MM.1S (cell line): ENCODE data around the gene IL10.

Experiments used
- DNase-seq: peaks from one replicate; pipeline ENCODE4 v3.0.0-alpha.2; 2015
- H2AFZ ChIP-seq: fragments of 300-600 bp; sonication (generic); 2 replicates; pipeline ENCODE4 v1.6.0; 2016; ENCODE audit warnings: antibody characterized with exemption, low read length
- H3F3A ChIP-seq: fragments of 300-600 bp; sonication (generic); 2 replicates; pipeline ENCODE4 v1.6.1; 2016; ENCODE audit warnings: mild to moderate bottlenecking, antibody characterized with exemption, low read length, moderate library complexity, mixed read lengths; ENCODE audit not compliant: insufficient read depth
- H3K27ac ChIP-seq: fragments of 300-600 bp; sonication (generic); 2 replicates; pipeline ENCODE4 v1.5.1; 2016; ENCODE audit warnings: mild to moderate bottlenecking, low read length
- H3K27me3 ChIP-seq: fragments of 300-600 bp; sonication (generic); replicated peaks from 2 replicates; pipeline ENCODE4 v1.6.0; 2016; ENCODE audit warnings: low read length; ENCODE audit not compliant: insufficient read depth
- H3K36me3 ChIP-seq: fragments of 300-600 bp; sonication (generic); replicated peaks from 2 replicates; pipeline ENCODE4 v1.6.1; 2016; ENCODE audit warnings: mild to moderate bottlenecking, low read length, mixed read lengths; ENCODE audit not compliant: insufficient read depth
- H3K4me1 ChIP-seq: fragments of 300-600 bp; sonication (generic); 2 replicates; pipeline ENCODE4 v1.6.1; 2016; ENCODE audit warnings: low read length, mixed read lengths
- H3K4me2 ChIP-seq: fragments of 300-600 bp; sonication (generic); 2 replicates; pipeline ENCODE4 v1.6.0; 2016; ENCODE audit warnings: low read depth, low read length
- H3K4me3 ChIP-seq: fragments of 300-600 bp; sonication (generic); 2 replicates; pipeline ENCODE4 v1.5.1; 2016; ENCODE audit warnings: low read length, mixed read lengths
- H3K79me2 ChIP-seq: fragments of 300-600 bp; sonication (generic); 2 replicates; pipeline ENCODE4 v1.6.1; 2016; ENCODE audit warnings: mixed run types, low read length, mixed read lengths
- H3K9ac ChIP-seq: fragments of 300-600 bp; sonication (generic); 2 replicates; pipeline ENCODE4 v1.6.1; 2016; ENCODE audit warnings: low read length, mixed read lengths
- H3K9me2 ChIP-seq: fragments of 300-600 bp; sonication (generic); replicated peaks from 2 replicates; pipeline ENCODE4 v1.6.1; 2016; ENCODE audit warnings: mild to moderate bottlenecking, low read length, mixed read lengths; ENCODE audit not compliant: insufficient read depth
- H3K9me3 ChIP-seq: fragments of 300-600 bp; sonication (generic); replicated peaks from 2 replicates; pipeline ENCODE4 v1.6.1; 2016; ENCODE audit warnings: mild to moderate bottlenecking, low read length, mixed read lengths; ENCODE audit not compliant: insufficient read depth
- H4K20me1 ChIP-seq: fragments of 300-600 bp; sonication (generic); 2 replicates; pipeline ENCODE4 v1.6.1; 2016; ENCODE audit warnings: mild to moderate bottlenecking, low read length, moderate library complexity, mixed read lengths; ENCODE audit not compliant: insufficient read depth
- EZH2 ChIP-seq: fragments of 300-600 bp; sonication (generic); optimal IDR thresholded peaks from 2 replicates; pipeline ENCODE3; 2017; ENCODE audit warnings: low read depth, mild to moderate bottlenecking, antibody characterized with exemption, low read length, mixed read lengths
- EZH2phosphoT487 ChIP-seq: fragments of 300-600 bp; sonication (generic); IDR thresholded peaks from 2 replicates; pipeline ENCODE4 v1.6.1; 2018; ENCODE audit warnings: antibody characterized with exemption, low read length
- TF ChIP-seq, protein P1 (sequence below): fragments of 300-600 bp; sonication (generic); IDR thresholded peaks from 2 replicates; pipeline ENCODE4 v1.5.1; 2016; ENCODE audit warnings: antibody characterized with exemption, low read length, mixed read lengths

Gene IL10

GRCh38 chr1:206725109-206725963, 47.0 kb downstream of the IL10 start:
- Histone ChIP-seq H3K9me3 (no peaks in the 10 kb centered on the region), H3K4me3 (no peak overlapping the region), H3F3A (peaks cover 3% of the 10 kb centered on the region; the same call in 1 of the 2 replicates), H3K4me1 (peaks cover 21% of the 10 kb centered on the region), H3K79me2 (peaks cover 86% of the 10 kb centered on the region), H4K20me1 (0 out of 2 replicates have a peak, but pooled peaks cover 8% of the 10 kb centered on the region), H2AFZ (no peak overlapping the region), H3K36me3 (no peaks in the 10 kb centered on the region), H3K9me2 (no peaks in the 10 kb centered on the region), H3K4me2 (peak overlapping the region; percentile 10; the same call in 1 of the 2 replicates), H3K9ac (no peak overlapping the region), H3K27me3 (no peaks in the 10 kb centered on the region), H3K27ac (peak overlapping the region; percentile 0; the same call in 1 of the 2 replicates)
- no peak for TF ChIP-seq EZH2
- no peak for TF ChIP-seq EZH2phosphoT487
- TF ChIP-seq, protein P1, sequence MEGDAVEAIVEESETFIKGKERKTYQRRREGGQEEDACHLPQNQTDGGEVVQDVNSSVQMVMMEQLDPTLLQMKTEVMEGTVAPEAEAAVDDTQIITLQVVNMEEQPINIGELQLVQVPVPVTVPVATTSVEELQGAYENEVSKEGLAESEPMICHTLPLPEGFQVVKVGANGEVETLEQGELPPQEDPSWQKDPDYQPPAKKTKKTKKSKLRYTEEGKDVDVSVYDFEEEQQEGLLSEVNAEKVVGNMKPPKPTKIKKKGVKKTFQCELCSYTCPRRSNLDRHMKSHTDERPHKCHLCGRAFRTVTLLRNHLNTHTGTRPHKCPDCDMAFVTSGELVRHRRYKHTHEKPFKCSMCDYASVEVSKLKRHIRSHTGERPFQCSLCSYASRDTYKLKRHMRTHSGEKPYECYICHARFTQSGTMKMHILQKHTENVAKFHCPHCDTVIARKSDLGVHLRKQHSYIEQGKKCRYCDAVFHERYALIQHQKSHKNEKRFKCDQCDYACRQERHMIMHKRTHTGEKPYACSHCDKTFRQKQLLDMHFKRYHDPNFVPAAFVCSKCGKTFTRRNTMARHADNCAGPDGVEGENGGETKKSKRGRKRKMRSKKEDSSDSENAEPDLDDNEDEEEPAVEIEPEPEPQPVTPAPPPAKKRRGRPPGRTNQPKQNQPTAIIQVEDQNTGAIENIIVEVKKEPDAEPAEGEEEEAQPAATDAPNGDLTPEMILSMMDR = peak; percentile 96
- peak; percentile 69 for DNase-seq

GRCh38 chr1:206723805-206724472, 48.4 kb downstream of the IL10 start:
- Histone ChIP-seq H3F3A (peaks cover 3% of the 10 kb centered on the region; the same call in 1 of the 2 replicates), H3K27me3 (no peaks in the 10 kb centered on the region), H3K4me1 (peaks cover 23% of the 10 kb centered on the region), H3K9me3 (no peaks in the 10 kb centered on the region), H3K36me3 (no peaks in the 10 kb centered on the region), H4K20me1 (0 out of 2 replicates have a peak, but pooled peaks cover 8% of the 10 kb centered on the region), H3K9ac (no peak overlapping the region), H3K79me2 (peaks cover 94% of the 10 kb centered on the region), H3K4me3 (no peak overlapping the region), H3K9me2 (no peaks in the 10 kb centered on the region), H3K4me2 (no peak overlapping the region), H3K27ac (no peak overlapping the region), H2AFZ (no peak overlapping the region)
- TF ChIP-seq, protein P1 = no peak
- TF ChIP-seq EZH2phosphoT487 (no peak), EZH2 (no peak)
- no peak for DNase-seq

- Histone ChIP-seq H3K4me1 (peaks cover 28% of the 10 kb centered on the region), H3K4me2 (no peak overlapping the region), H3K27ac (no peak overlapping the region), H2AFZ (no peak overlapping the region), H3K9me2 (no peaks in the 10 kb centered on the region), H3K9me3 (no peaks in the 10 kb centered on the region), H3K36me3 (no peaks in the 10 kb centered on the region), H3K27me3 (no peaks in the 10 kb centered on the region), H3K79me2 (peaks cover 94% of the 10 kb centered on the region), H4K20me1 (0 out of 2 replicates have a peak, but pooled peaks cover 8% of the 10 kb centered on the region), H3F3A (peaks cover 3% of the 10 kb centered on the region; the same call in 1 of the 2 replicates), H3K9ac (no peak overlapping the region), H3K4me3 (no peak overlapping the region)
- TF ChIP-seq EZH2 (no peak), EZH2phosphoT487 (no peak)
- TF ChIP-seq, protein P1 = no peak
- DNase-seq = no peak
These were observed 48.9 kb downstream of the IL10 start for GRCh38 chr1:206723462-206723804.
